Measurements from ENCODE around the gene SMAD7.
A peak's percentile ranks its signal among the peaks of the same experiment; 100 is the strongest.

Gene SMAD7

GRCh38 chr18:48950536-48951447 is at the start of gene SMAD7:
Gene SMAD7 (minus strand): TSS chr18:48950965. CDS start chr18:48950424, 541 bp downstream.
- no peak for DNase-seq (ENCODE audit: low spot score)

GRCh38 chr18:48999569-48999968 is 48.8 kb upstream of the SMAD7 start:
- DNase-seq (ENCODE audit: low spot score), result no peak

- no peak for DNase-seq (ENCODE audit: low spot score)
Measured at GRCh38 chr18:48997985-48998831, 47.4 kb upstream of the SMAD7 start.

- DNase-seq (ENCODE audit: low spot score), result no peak
Measured at GRCh38 chr18:48997681-48997984, 46.9 kb upstream of the SMAD7 start.

GRCh38 chr18:48996901-48997463 is 46.2 kb upstream of the SMAD7 start:
- DNase-seq (ENCODE audit: low spot score), result peak; percentile 67

- no peak for DNase-seq (ENCODE audit: low spot score)
Measured at GRCh38 chr18:48996041-48996440, 45.3 kb upstream of the SMAD7 start.

GRCh38 chr18:48994926-48995835 is 44.4 kb upstream of the SMAD7 start:
- no peak for DNase-seq (ENCODE audit: low spot score)

- DNase-seq (ENCODE audit: low spot score), result no peak
Measured at GRCh38 chr18:48994044-48994651, 43.4 kb upstream of the SMAD7 start.

GRCh38 chr18:48993586-48993985 is 42.8 kb upstream of the SMAD7 start:
- no peak for DNase-seq (ENCODE audit: low spot score)

GRCh38 chr18:48992791-48993555 is 42.2 kb upstream of the SMAD7 start:
- no peak for DNase-seq (ENCODE audit: low spot score)

- DNase-seq (ENCODE audit: low spot score), result no peak
Measured at GRCh38 chr18:48992133-48992532, 41.4 kb upstream of the SMAD7 start.

- DNase-seq (ENCODE audit: low spot score), result no peak
Measured at GRCh38 chr18:48991676-48992075, 40.9 kb upstream of the SMAD7 start.

GRCh38 chr18:48991319-48991660 is 40.5 kb upstream of the SMAD7 start:
- no peak for DNase-seq (ENCODE audit: low spot score)

GRCh38 chr18:48990481-48991318 is 39.9 kb upstream of the SMAD7 start:
- no peak for DNase-seq (ENCODE audit: low spot score)

- no peak for DNase-seq (ENCODE audit: low spot score)
Measured at GRCh38 chr18:48989304-48990303, 38.8 kb upstream of the SMAD7 start.

GRCh38 chr18:48988508-48989303 is 37.9 kb upstream of the SMAD7 start:
- no peak for DNase-seq (ENCODE audit: low spot score)

- no peak for DNase-seq (ENCODE audit: low spot score)
Measured at GRCh38 chr18:48987821-48988220, 37.1 kb upstream of the SMAD7 start.

All from CD4-positive, alpha-beta T cell treated with Interleukin-6 at 100 ng/mL for 8 hours (primary cell).